GM12875 (cell line): Measurements from ENCODE around the gene RNF220.

Source experiments
- H3K4me3 ChIP-seq: one replicate; pipeline ENCODE4 v1.5.1; 2011; ENCODE audit warnings: low read depth, low read length, control low read depth
- CTCF ChIP-seq: IDR thresholded peaks from 2 replicates; pipeline ENCODE4 v1.5.1; 2011; ENCODE audit warnings: low read depth, mild to moderate bottlenecking, control low read depth, inconsistent platforms, low read length, moderate library complexity, borderline replicate concordance; ENCODE audit not compliant: insufficient read depth

Gene RNF220

GRCh38 chr1:44388551-44388950, 16.5 kb upstream of the RNF220 start:
- H3K4me3 ChIP-seq = no peak overlapping the region
- no peak for TF ChIP-seq CTCF

DNA sequence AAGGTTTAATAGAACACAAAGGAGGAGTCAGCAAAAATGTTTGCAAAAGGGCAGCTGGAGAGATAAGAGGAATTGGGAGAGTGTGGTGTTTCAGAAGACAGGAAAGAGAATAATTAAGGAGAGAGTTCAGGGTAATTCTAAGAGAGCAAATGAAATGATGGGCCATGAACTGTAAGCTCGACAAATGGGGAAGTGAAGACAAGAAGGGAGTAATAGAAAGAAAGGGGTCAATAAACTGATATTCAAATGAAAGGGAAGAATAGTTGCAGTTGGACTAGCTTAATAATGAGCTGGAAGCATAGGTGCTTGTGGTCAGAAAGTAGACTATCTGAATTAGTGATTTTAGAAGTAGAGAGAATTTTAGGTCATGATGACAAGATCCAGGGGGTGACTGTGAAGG, 15.6 kb upstream of the RNF220 start:
- no peak overlapping the region for H3K4me3 ChIP-seq
- TF ChIP-seq CTCF = no peak

DNA sequence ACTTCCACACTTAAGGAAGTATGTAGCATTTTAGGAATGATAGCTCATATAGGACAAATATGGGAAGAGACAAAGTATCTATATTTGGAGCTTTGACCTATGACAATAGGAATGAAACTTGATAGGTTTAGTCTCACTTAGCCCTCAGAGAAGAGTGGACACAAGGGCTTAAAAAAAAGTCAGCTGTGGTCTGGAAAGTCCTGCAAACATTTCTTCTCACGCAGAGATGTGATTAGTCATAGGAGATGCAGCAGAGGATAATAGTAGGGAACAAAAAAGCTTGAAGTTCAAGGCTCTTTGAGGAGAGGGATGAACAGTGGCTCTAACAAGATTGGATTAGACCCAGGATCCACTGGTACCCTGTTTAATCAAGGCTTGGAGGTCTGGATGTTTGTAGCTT, 14.8 kb upstream of the RNF220 start:
- no peak for TF ChIP-seq CTCF
- no peak overlapping the region for H3K4me3 ChIP-seq

GRCh38 chr1:44401256-44402228, 3.5 kb upstream of the RNF220 start:
- no peak overlapping the region for H3K4me3 ChIP-seq
- no peak for TF ChIP-seq CTCF

DNA sequence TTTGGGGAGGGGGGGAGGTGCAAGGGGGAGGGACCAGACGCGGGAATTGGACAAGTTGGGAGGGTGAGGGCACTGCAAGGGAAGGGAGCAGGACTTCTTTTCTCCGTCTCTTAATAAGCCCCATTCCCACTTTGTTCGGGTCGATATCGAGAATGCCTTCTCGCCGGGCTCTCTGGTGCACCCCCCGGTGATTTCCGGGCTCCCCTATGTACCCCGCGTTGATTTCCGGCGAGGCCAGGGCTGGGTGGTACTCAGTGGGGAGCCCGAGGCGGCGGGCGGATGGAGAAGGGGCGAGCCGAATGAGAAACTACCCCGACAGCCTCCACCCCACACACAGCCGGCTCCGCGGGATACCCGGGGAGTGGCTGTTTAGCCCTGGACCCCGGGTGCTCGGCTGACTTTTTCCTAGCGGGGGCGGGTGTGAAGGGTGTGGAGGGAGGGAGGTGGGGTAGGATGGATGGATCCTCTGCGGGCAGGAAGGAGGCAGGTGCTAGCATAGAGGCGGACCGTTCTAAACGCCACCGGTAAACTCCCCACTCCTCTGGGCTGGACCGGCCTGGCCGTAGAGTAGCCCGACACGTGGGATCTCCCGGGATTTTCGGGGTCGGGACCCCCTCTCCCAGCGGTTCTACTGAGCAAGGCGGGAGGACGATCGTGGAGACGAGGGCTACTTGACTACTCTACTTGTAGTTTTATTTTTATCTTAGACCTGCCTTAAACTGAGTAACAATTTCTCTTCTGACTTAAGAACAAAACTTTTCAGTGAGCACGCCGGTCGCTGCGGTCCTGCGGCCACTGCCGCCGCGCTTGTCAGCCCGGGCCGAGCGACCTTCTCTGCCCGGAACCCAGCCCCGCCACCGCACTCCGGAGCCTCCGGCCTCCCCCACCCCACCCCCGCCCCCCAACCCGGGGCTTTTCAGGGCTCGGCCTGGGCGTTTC, 1.0 kb downstream of the RNF220 start:
- no peak for TF ChIP-seq CTCF
- peak overlapping the region; percentile 33 for H3K4me3 ChIP-seq

DNA sequence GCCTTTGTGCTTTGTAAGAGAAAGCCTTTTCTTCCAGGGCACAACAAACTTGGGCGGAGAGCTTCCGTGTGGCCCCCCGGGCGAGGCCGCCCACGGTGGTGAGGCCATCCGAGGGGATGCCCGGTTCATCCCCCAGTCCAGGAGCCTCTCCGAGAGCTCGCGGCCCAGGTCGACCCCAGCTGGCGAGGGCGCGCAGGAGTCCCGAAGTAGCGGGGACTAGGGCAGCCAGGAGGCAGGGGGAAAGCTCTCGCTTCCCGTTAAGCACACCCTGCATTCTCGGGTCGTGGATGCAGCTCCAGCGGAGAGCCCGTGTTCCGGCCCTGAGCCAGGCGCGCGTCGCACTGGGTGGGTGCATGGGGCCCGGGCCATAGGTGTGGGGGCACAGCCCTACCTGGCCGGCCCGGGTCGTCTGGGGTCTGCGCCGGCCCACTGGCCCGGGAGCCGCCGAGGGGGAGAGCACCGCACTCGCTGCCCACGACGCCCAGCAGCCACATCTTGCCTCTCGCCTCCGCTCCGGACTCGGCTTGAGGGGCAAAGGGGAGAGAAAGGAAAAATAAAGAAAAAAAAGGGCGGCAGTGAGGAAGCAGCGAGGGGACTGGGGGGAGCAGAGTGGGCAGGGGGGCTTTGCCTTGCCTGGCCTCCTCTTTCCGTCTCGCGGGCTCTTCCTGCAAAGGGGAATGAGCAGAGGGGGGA, 1.8 kb downstream of the RNF220 start:
- no peak overlapping the region for H3K4me3 ChIP-seq
- TF ChIP-seq CTCF = no peak
